ENCODE measurements around the gene SLC35E4. TPM values are rescaled to one million over a fixed set of nuclear protein-coding genes. Genes with fewer than 3 reads are reported as not detected.
"Not testable (repeated sequence)": the region's sequence is repeated elsewhere in the genome, so short reads cannot be mapped to it uniquely, and the experiment has no call there.

Gene SLC35E4
- total and polyA plus RNA-seq, 2 donors = 1.6 to 5.3 TPM

DNA sequence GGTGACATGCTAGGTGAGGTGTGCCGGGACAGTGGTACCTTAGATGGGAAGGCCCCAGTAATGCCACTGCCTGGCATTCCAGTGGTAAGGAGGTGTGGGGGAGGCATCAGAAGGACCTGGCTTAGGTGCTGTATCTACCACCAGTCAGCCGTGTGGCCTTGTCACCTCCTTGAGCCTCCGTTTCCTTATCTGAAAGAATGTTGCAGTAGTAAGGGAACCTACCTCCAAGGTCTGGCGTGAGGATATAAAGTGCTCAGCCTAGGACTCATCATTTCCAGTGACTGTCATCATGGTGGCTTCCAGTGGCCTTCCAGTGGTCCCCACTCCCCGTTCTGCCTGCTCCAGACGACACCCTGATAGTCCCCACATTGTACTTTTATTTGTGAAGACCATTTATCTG lies 38.9 kb downstream of the SLC35E4 start:
- WGBS = 79% methylated on average over 6 of the region's 6 CpGs
- H3K27ac ChIP-seq (ENCODE audit: low read depth) = no peak overlapping the region
- no peaks in the 10 kb centered on the region for H3K36me3 ChIP-seq (ENCODE audit: insufficient read depth)
- H3K4me1 ChIP-seq (ENCODE audit: insufficient read depth) = no peaks in the 10 kb centered on the region
- no peak overlapping the region for H3K4me3 ChIP-seq (ENCODE audit: low read depth, low read length)
- DNase-seq (ENCODE audit: extremely low spot score) = no peak

DNA sequence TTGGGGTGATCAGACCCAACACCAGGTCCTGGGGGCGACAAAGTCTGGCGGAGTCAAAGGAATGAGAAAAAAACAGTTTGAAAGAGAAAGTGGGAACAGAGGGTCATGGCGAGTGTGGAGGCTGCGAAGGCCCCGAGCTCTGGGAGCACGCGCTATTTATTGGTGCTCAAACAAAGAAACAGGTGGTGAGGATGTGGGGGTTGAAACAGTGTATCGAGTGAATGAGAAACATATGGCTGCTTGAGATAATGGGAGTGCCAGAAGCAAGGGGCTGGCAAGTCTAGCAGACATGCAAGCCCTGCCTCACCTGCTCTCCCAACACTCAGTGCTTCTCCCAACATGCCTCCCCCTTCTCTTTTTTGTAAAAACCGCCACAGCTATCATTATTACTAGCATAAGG lies 39.9 kb downstream of the SLC35E4 start:
- Histone ChIP-seq H3K4me1 (ENCODE audit: insufficient read depth) (no peaks in the 10 kb centered on the region), H3K36me3 (ENCODE audit: insufficient read depth) (no peaks in the 10 kb centered on the region), H3K27ac (ENCODE audit: low read depth) (no peak overlapping the region), H3K4me3 (ENCODE audit: low read depth, low read length) (no peak overlapping the region)
- no peak for DNase-seq (ENCODE audit: extremely low spot score)
- 59% methylated on average over 9 of the region's 9 CpGs for WGBS

DNA sequence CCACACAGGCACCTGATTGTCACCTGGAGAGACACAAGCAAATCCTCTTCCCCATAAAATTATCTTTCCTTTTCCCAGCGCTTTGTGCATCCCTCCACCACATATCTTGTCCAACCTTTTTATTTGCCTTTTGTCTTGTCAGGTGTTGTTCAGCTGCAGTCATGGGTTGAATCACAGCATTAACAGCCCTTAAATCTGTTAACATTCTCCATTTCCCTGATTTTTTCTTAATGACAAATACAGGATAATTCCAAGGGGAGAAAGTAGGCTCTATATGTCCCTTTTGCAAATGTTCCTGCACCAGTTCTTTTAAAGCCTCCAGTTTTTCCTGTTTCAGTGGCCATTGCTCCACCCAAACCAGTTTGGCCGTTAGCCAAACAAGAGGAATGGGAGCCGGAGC lies 41.0 kb downstream of the SLC35E4 start:
- not testable (repeated sequence) for H3K4me3 ChIP-seq (ENCODE audit: low read depth, low read length); H3K36me3 ChIP-seq (ENCODE audit: insufficient read depth)
- WGBS = 63% methylated on average over 3 of the region's 3 CpGs

DNA sequence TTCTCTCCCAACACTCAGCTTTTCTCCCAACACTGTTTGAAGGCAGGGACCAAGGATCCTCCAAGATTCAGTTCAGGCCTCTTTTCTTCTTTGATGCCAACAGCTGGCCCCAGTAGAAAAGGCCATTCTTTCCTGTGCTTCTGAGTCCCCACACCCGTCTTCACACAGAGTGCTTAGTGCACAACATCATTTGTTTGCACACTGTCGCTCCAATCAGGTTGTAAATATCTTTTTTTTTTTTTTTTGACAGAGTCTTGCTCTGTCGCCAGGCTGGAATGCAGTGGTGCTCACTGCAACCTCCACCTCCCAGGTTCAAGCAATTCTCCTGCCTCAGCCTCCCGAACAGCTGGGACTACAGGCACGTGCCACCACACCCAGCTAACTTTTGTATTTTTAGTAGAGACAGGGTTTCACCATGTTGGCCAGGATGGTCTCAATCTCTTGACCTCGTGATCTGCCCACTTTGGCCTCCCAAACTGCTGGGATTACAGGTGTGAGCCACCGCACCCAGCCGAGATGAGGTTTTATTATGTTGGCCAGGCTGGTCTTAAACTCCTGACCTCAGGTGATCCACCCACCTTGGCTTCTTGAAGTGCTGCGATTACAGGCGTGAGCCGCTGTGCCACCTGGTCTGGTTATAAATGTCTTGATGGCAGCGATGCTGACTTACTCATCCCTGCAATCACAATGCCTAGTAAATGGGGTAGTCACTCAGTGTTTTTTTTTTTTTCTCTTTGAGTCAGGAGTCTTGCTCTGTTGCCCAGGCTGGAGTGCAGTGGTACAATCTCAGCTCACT lies 44.5 kb downstream of the SLC35E4 start:
- H3K36me3 ChIP-seq (ENCODE audit: insufficient read depth); DNase-seq (ENCODE audit: extremely low spot score); H3K4me3 ChIP-seq (ENCODE audit: low read depth, low read length); H3K27ac ChIP-seq (ENCODE audit: low read depth); H3K4me1 ChIP-seq (ENCODE audit: insufficient read depth): not testable (repeated sequence)
- 80% methylated on average over 12 of the region's 12 CpGs for WGBS

More for the DNA sequence above, 41.0 kb downstream of the SLC35E4 start:
- DNase-seq (ENCODE audit: extremely low spot score); H3K4me1 ChIP-seq (ENCODE audit: insufficient read depth); H3K27ac ChIP-seq (ENCODE audit: low read depth): not testable (repeated sequence)

DNA sequence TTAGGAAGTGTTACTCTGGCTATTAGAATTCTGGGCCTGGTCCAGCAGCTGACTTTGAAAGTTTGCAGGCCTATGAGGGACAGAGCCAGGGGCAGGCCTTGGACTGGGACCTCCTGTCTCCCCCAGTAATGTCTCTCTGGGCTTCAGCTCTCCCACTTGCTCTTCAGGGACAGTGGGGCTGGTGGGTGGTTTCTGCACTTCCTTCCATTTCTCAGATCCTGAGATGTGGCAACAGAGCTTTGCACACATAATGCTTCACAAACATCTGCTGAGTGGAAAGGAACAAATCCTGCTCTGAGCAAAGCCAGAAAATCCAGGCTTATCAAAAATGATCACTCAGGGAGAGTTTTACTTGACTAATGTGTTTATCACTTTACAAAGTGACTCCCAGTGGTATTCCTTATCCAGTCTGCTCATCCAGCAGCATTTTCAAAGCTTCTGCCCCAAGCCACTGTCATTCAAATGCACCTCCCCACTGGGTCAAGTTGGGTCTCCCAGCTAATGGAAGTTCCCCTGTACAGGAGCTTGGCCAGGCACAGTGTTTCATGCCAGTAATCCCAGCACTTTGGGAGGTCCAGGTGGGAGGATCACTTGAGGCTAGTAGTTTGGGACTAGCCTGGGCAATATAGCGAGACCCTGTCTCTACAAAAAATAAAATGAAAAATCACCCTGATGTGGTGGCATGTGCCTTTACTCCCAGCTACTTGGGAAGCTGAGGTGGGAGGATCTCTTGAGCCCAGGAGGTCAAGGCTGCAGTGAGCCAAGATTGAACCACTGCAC lies 45.6 kb downstream of the SLC35E4 start:
- H3K4me3 ChIP-seq (ENCODE audit: low read depth, low read length) = no peak overlapping the region
- H3K36me3 ChIP-seq (ENCODE audit: insufficient read depth) = no peaks in the 10 kb centered on the region
- no peak for DNase-seq (ENCODE audit: extremely low spot score)
- 89% methylated on average over 1 of the region's 1 CpG for WGBS
- no peak overlapping the region for H3K27ac ChIP-seq (ENCODE audit: low read depth)
- no peaks in the 10 kb centered on the region for H3K4me1 ChIP-seq (ENCODE audit: insufficient read depth)

DNA sequence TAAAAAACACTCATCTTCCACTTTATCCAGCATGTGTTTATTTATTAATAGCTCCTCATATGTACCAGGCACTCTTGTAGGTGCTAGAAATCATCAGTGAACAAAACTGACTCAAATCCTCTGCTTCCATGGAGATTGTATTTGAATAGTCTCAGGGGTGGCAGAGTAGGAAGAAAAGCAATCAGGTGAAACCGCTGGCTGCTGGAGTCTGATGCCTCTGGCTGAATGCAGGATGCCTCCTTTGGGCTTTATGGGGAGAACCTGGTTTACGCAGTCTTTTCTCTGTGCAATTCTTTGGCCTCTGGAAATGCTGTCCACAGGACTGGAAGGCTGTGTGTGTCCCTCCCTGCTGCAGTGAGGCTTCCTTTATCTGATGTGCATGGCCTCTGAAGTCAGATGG lies 46.2 kb downstream of the SLC35E4 start:
- Histone ChIP-seq H3K4me1 (ENCODE audit: insufficient read depth) (no peaks in the 10 kb centered on the region), H3K27ac (ENCODE audit: low read depth) (no peak overlapping the region), H3K36me3 (ENCODE audit: insufficient read depth) (no peaks in the 10 kb centered on the region), H3K4me3 (ENCODE audit: low read depth, low read length) (no peak overlapping the region)
- no peak for DNase-seq (ENCODE audit: extremely low spot score)
- 51% methylated on average over 2 of the region's 2 CpGs for WGBS

DNA sequence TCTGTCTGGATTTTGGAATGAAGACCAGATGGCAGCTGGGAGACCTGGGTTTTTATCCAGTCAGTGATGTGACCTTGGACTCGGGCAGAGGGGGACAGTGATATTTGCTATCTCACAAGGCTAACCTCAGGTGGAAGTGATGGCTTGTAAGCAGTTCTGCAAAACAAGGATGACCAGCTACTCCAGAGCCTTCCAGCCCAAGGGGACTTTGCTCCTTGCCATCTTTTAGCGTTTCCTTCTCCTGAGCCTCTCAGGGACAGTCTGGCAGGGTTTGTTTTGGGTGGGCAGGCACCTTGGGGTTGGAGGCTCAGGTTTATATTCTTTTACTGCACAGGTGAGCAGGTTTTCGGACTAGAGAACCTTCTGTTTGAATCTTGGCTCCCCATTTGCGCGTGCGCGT lies 49.6 kb downstream of the SLC35E4 start:
- H3K4me3 ChIP-seq (ENCODE audit: low read depth, low read length) = no peak overlapping the region
- no peak for DNase-seq (ENCODE audit: extremely low spot score)
- H3K36me3 ChIP-seq (ENCODE audit: insufficient read depth) = no peaks in the 10 kb centered on the region
- no peak overlapping the region for H3K27ac ChIP-seq (ENCODE audit: low read depth)
- H3K4me1 ChIP-seq (ENCODE audit: insufficient read depth) = no peaks in the 10 kb centered on the region
- 61% methylated on average over 7 of the region's 7 CpGs for WGBS

DNA sequence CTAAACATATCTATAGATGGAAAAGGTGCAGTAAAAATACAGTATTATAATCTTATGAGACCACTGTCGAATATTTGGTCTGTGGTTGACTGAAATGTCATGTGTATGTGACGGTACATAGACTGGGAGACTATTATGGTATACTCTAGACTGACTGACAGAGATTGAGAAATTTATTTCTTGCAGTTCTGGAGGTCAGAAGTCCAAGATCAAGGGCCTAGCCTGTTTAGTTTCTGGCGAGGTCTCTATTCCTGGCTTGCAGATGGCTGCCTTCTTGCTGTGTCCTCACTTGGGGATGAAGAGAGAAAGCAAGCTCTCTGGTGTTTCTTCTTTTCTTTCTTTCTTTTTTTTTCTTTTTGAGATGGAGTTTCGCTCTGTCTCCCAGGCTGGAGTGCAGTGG lies 51.8 kb downstream of the SLC35E4 start:
- DNase-seq (ENCODE audit: extremely low spot score) = no peak
- no peaks in the 10 kb centered on the region for H3K4me1 ChIP-seq (ENCODE audit: insufficient read depth)
- 90% methylated on average over 4 of the region's 4 CpGs for WGBS
- no peaks in the 10 kb centered on the region for H3K36me3 ChIP-seq (ENCODE audit: insufficient read depth)
- H3K27ac ChIP-seq (ENCODE audit: low read depth) = no peak overlapping the region
- H3K4me3 ChIP-seq (ENCODE audit: low read depth, low read length) = no peak overlapping the region

DNA sequence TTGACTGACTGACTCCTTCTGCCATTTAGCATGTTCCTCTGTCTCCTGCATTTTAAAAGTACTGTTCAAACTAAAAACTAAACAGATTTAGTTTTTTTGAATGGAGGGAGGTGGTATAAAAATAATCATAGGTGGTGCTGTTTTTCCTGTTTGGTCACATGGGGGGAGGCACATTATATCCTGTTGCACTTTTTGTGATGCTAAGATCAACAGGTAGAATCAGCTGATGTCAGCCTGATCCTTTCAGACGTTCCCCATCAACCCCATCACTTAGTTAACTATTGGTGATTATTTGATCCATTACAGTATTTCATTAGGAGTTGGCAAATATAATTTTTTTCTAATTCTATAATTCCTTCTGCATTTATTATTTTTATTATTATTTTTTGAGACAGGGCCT lies 54.0 kb downstream of the SLC35E4 start:
- no peak overlapping the region for H3K27ac ChIP-seq (ENCODE audit: low read depth)
- DNase-seq (ENCODE audit: extremely low spot score) = no peak
- no peaks in the 10 kb centered on the region for H3K36me3 ChIP-seq (ENCODE audit: insufficient read depth)
- no peaks in the 10 kb centered on the region for H3K4me1 ChIP-seq (ENCODE audit: insufficient read depth)
- WGBS = 42% methylated on average over 1 of the region's 1 CpG
- H3K4me3 ChIP-seq (ENCODE audit: low read depth, low read length) = no peak overlapping the region

DNA sequence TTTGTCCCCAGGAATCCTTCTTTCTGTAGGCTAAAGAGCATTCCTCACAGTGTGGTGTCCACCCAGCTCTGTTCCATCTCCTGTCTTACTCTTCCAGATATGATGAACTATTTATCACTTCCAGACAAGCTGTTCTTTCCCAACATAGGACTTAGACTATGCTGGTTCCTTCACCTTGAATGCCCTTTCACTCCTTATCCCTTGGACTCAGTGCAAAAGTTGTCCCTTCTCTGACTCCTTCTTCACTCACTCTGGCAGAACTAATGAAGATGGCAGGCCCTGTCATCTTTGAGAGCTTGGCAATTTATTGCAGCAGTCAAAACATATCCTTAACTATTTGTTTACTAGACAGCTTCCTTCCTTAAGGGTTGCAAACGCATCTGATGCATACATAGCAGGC lies 55.6 kb downstream of the SLC35E4 start:
- no peak for DNase-seq (ENCODE audit: extremely low spot score)
- Histone ChIP-seq H3K4me3 (ENCODE audit: low read depth, low read length) (no peak overlapping the region), H3K4me1 (ENCODE audit: insufficient read depth) (no peaks in the 10 kb centered on the region), H3K36me3 (ENCODE audit: insufficient read depth) (no peaks in the 10 kb centered on the region), H3K27ac (ENCODE audit: low read depth) (no peak overlapping the region)
- WGBS = 71% methylated on average over 1 of the region's 1 CpG

DNA sequence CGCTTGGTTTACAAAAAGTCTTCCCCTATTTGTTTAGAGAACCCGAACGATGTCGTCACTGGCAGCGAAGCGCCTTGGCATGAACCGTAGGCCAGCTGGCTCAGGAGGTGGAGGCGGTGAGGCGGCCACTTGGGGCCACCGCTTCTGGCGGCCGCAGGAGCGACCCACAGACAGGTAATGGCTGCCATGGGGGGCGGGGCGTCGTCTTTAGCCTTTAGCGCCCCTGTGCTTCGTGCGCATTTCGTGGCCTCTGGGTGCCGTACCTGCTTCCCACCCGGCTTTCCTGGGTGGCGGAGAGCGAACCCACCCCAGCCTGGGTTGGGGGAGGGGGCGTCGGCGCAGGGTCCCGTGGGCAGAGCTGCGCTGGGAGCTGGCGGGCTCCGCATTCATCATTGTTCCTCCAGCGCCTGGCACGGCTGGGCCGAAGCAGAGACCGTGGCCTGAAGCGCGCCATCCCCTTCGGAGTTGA lies 58.6 kb downstream of the SLC35E4 start:
- Histone ChIP-seq H3K27ac (ENCODE audit: low read depth) (no peak overlapping the region), H3K4me3 (ENCODE audit: low read depth, low read length) (peak overlapping the region; percentile 49), H3K36me3 (ENCODE audit: insufficient read depth) (no peaks in the 10 kb centered on the region), H3K4me1 (ENCODE audit: insufficient read depth) (no peaks in the 10 kb centered on the region)
- DNase-seq (ENCODE audit: extremely low spot score) = peak; percentile 7
- WGBS = 2% methylated on average over 37 of the region's 38 CpGs

DNA sequence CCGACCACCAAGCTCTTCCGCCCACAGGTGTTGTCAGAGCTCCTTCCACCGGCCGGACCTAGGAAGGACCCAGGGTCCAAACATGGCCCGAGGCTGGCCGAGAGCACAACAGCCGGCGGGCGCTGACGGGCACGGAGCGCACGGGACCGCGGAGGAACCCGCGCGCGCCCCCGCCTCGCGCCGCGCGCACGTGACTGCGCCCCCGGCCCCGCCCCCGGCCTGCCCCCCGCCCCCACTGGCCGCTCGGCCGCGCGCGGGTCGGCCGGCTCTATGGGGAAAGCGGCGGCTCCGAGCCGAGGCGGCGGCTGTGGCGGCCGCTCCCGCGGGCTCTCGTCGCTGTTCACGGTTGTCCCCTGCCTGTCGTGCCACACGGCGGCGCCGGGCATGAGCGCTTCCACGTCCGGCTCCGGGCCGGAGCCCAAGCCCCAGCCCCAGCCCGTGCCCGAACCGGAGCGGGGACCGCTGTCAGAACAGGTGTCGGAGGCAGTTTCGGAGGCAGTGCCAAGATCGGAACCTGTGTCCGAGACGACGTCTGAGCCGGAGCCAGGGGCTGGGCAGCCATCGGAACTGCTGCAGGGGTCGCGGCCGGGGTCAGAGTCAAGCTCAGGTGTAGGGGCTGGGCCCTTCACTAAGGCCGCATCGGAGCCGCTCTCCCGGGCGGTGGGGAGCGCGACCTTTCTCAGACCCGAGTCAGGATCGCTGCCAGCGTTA lies 59.2 kb downstream of the SLC35E4 start, which contains the start of gene OSBP2:
Gene OSBP2, plus strand, starts transcription at position 235 of the 711 bp plus-strand sequence. Its CDS starts 36 bp downstream, at position 271.
- Histone ChIP-seq H3K4me1 (ENCODE audit: insufficient read depth) (no peaks in the 10 kb centered on the region), H3K4me3 (ENCODE audit: low read depth, low read length) (peak within 1 kb of the TSS; percentile 49), H3K27ac (ENCODE audit: low read depth) (no peak within 1 kb of the TSS), H3K36me3 (ENCODE audit: insufficient read depth) (no peaks in the 10 kb centered on the region)
- DNase-seq (ENCODE audit: extremely low spot score) = no peak
- 2% methylated on average over 85 of the region's 88 CpGs for WGBS

DNA sequence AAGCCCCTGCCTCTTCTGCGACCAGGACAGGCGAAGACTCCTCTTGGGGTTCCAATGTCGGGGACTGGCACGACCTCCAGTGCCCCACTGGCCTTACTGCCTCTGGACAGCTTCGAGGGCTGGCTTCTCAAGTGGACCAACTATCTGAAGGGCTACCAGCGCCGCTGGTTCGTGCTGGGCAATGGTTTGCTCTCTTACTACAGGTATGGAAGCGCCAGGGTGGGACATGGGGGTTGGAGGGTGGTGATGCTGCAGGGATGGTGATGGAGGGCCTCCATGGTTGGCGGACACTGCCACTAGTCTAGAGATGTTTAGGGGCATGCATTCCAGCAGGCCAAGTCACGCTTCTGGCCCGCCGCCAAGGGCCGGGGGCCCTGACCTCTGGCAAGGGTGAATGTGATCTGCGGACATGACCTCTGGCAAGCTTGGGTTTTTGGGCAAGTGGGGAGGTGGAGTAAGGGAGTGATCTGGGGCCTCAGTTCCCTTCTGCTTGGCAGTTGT lies 59.8 kb downstream of the SLC35E4 start:
- no peak for DNase-seq (ENCODE audit: extremely low spot score)
- 68% methylated on average over 15 of the region's 15 CpGs for WGBS
- Histone ChIP-seq H3K27ac (ENCODE audit: low read depth) (no peak overlapping the region), H3K4me3 (ENCODE audit: low read depth, low read length) (no peak overlapping the region), H3K4me1 (ENCODE audit: insufficient read depth) (no peaks in the 10 kb centered on the region), H3K36me3 (ENCODE audit: insufficient read depth) (no peaks in the 10 kb centered on the region)

All from urinary bladder (tissue), 4 donors.